22Rv1 (cell line): ENCODE data around the gene MTHFD2L.
A peak's percentile ranks its signal among the peaks of the same experiment; 100 is the strongest.

ENCODE experiments used
- ZFX ChIP-seq: fragments of 450-650 bp; IDR thresholded peaks from 2 replicates; pipeline ENCODE4 v1.6.1; 2017; ENCODE audit warnings: antibody characterized with exemption, borderline replicate concordance
- TF ChIP-seq, protein P1 (sequence below): fragments of 450-650 bp; IDR thresholded peaks from 2 replicates; pipeline ENCODE4 v1.5.1; 2017; ENCODE audit warnings: mild to moderate bottlenecking

DNA sequence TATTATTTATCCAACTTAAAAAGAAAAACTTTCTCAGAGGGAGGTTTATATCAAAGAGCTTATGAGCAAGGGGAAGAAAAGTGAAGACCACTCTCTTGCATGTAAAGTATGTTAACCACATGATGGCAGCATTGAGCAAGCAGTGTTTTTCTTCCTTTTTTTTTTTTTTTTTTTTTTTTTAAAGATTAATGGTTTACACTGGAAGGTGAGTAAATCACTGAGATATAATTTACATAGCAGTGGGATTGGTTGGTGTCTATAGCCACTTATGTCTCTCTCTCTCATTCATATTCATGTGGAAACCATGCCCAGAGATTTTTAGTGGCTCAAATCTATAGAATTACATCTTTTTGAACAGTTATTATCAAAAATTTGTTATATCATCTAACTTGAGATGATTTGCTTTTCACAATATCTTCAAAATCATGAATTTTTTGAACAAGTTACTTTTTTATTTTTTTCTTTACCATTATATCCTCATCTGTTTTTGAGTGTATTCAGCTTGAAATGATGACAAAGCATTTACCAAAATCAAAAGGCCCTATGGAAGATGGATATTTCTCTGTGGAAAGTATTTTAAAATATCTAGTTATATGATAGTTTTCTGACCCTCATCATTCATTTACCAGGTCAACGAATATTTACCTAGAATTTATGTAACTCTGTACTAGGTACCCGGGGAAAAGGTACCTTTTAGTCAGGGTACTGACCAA, 31.6 kb downstream of the MTHFD2L start:
- TF ChIP-seq, protein P1, sequence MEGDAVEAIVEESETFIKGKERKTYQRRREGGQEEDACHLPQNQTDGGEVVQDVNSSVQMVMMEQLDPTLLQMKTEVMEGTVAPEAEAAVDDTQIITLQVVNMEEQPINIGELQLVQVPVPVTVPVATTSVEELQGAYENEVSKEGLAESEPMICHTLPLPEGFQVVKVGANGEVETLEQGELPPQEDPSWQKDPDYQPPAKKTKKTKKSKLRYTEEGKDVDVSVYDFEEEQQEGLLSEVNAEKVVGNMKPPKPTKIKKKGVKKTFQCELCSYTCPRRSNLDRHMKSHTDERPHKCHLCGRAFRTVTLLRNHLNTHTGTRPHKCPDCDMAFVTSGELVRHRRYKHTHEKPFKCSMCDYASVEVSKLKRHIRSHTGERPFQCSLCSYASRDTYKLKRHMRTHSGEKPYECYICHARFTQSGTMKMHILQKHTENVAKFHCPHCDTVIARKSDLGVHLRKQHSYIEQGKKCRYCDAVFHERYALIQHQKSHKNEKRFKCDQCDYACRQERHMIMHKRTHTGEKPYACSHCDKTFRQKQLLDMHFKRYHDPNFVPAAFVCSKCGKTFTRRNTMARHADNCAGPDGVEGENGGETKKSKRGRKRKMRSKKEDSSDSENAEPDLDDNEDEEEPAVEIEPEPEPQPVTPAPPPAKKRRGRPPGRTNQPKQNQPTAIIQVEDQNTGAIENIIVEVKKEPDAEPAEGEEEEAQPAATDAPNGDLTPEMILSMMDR, result peak; percentile 86
- TF ChIP-seq ZFX, result no peak
